Dedifferentiated amniotic fluid mesenchymal stem cell (primary cell): Measurements from ENCODE around the gene JAKMIP1.

Source experiments
- DNase-seq: peaks from one replicate; pipeline ENCODE4 v3.0.0-alpha.2; 2016; ENCODE audit errors: extremely low spot score

JAKMIP1 gene

DNA sequence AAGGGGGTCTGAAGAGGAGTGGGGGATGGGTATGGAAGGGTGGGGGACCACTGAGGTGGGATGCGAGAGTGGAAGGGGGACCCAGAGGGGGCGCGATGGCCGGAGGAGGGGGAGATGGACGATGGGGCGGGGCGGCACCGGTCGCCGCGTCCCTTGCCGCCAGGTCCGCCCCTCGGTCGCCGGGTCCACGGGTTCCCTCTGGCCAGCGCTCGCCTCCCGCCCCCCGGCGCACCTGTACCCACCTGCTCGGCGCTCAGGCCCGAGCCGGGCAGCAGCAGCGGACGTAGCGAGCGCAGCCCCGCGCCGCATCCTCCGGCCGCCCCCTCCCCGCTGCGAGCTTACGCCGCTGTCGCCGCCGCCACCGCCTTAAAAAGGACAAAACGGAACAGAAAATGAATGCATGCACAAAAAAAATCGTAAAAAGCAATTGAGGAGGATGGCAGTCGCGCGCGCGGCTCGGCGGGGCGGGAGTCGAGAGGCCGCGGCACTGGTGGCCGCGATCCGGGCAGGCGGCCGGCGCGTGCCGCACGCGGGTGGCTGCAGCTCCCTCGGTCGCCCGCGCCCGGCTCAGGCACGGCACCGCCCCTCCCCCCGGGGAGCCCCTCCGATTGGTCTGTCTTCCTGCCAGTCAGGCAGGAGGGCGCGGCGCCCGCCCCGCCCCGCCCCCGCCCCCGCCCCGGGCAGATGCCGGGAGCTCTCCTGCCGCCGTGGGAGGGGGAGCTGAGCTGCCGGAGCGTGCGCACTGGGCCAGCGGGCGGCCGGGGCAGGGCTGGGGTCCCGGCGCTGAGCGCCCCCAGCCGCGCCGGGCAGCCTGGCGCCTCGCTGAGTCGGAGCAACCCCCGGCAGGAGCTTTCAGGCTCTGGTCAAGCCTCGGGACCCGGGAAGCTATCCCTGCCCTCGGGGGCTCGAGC lies at the start of gene JAKMIP1:
Gene JAKMIP1, minus strand, starts transcription at position 539 of the 911 bp plus-strand sequence. CDS start 87,699 bp downstream, outside the sequence.
- DNase-seq = no peak

DNA sequence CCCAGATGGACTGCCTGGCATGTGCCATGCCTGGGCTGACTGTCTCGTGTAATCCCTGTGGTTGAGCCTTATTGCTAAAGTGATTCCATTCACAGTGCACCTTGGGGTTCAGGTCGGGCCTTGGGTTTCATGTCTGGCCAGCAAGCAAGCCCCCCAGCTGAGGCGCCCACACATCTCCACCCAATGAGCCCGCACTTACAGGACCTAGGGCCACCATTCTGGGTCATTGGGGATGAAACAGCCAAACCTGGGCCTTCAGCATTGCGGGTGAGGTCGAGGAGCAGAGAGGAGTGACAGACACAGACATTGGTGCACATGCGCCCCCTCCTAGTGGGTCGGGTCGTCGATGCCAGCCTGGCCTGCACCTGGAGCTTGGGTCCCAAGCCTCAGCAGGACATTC lies 48.0 kb upstream of the JAKMIP1 start:
- DNase-seq = no peak

DNA sequence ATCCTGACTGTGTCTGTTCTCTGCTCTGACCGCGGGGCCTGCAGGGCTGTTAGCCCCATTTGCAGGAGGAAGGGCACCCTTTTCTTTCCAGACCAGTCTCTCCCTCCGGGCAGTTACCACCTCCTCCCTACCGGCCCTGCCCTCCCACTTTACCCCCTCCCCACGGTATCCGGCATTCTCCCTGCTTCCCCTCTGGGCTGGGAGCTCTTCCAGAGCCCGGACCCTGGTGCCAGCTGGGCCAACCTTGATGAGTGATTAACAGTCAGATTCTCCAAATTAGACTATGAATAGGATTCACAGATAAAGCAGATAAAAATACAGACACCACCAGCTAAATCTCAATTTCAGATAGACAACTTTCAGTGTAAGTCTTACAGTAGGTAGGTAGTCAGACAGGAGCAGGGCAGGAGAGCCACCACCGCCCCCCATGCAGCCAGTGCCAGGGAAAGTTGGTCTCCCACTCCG lies 45.9 kb upstream of the JAKMIP1 start:
- DNase-seq = no peak

DNA sequence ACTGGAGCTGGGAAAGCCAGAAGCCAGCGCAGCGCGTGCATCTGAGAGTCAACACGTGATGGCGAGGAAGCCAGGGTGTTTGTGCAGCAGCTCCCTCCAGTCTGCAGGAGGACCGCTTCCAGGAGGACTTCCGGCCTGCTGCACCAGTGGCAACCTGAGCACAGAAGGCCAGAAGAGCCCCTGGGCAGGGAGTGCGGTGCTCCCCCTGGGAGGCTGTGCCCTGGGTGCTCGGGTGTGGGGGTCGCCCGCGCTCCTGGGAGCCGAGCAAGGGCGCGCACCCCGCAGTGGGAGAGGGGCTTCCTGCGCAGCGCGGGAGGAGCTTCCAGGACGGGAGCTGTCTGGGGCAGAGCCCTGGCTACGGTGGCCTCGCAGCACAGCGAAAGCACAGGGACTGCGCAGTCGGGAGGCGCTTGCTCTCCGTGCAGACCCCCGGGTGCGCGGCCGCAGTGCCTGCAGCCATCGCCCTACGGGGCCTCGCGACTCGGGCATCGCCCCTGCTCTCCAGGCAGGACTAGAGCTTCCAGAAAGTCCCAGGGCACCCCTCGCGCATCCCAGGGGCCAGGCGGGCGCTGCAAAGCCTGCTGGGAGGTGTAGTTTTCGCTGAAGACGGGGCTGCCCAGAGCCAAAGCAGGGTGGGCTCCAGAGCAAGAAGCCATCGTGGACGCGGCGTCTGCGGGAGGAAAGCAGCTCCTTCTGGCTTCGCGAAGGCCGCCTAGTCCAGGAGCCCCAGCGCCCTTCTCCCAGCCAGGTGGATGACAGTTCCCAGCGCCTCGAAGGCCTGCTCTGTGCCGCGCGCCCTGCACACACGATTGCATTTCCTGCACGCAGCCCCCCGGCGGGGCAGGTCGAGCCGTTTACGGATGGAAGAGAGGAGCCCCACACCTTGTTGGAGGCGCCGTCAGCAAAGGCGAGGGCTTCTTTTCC lies 45.2 kb upstream of the JAKMIP1 start:
- no peak for DNase-seq

DNA sequence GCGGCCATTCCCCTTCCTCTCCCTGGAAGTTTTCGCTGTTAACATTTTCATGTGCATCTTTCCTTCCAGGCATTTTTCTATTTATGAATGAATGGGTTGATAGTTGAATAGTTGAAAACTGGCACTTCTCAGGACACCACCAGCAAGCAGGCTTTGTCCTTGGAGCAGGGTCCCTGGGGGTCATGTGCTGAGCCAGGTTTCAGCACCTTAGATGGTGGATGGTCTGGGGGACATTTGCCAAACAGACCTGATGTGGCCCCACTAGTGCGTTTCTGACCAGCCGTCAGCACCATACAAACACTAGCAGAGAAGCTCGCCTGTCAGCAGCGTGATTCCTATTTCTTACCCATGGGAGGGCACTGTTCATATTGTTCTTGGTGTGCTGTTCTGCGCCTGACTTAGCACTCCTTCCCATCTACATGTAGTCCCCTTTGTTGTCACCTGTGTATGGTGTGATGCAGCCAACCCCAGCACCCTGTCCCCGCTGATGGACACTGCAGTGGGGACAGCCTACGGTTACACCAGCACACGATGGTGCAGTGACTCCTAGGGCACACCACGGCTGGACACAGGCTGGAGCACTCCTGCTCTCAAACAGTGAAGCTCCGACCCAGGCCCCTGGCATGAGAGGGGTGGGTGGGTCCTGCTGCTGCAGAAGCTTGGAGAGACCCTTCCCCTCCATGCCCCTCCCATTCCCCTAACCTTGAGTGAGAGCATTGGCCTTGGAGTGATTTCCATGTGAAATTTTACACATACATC lies 42.1 kb upstream of the JAKMIP1 start:
- DNase-seq = no peak

DNA sequence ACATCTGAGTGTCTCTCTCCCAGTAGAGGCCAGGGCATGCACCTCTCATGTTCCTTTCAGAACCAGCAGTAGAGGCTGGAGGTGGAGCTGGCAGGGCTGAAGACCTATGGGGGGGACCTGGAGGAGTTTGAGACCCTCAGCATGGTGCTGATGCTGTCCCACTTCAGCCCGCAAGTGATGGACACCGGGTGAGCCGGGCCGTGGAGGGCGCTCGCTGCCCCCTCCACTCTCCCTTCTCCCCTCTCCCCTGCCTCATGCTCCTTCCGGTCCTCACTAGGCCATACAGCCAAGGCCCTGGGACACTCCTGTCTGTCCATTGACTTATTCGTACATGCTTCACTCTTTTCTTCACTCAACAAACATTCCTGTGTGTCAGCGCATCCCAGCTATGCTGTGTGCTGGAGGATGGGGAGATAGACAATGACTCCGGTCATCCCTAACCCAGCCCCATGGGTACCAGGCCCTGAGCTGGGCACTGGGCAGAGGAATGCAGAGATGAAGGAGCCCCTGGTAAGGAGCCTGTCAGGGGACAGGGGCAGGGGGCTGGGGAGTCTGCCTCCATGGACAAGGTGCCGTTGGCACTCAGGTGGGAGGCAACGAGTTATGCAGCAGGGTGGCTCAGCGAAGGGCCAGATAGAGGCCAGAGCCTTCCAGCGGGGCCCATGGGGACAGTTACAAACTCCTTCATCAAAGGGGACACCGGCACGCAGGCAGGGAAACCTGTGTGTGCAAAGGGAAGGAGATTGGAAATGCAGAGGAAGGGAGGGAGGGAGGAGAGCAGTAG lies 40.9 kb upstream of the JAKMIP1 start:
- no peak for DNase-seq

DNA sequence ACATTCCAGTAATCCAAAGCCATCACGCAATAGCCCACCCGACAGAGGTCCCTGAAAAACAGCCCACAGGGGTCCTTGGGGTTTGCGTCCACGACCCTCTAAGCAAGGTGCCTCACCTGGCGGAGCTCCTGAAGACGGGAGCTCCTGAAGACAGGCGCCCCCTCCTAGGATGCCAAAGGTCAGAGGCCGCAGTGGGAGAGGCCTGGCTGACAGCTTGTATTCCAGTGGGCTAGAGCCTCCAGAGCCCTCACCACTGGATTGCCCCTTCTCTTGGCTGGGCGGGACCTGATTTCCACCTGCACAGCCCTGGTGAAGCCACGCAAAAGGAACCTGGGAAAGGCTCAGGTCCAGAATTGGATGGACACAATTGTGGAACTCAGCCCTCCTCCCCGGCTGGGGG lies 39.6 kb upstream of the JAKMIP1 start:
- DNase-seq = no peak

DNA sequence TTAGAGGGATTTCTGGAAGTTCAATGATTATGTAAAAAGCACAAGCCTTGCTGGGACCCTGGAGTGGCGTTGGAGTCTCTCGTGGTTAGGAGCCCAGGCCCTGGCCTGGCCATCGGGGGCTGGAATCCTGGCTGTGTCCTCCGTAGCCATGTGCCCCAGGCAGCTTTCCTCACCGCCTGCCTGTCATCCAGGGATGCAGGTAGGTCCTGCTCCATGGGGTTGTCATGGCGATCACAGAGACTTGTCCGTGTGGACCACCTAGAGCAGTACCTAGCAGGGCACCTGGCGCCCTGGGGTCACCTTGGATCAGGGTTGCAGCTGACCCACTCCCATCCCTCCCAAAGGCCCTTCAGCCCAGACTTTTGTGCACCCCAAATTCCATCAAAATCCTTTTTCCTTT lies 39.1 kb upstream of the JAKMIP1 start:
- DNase-seq = no peak

DNA sequence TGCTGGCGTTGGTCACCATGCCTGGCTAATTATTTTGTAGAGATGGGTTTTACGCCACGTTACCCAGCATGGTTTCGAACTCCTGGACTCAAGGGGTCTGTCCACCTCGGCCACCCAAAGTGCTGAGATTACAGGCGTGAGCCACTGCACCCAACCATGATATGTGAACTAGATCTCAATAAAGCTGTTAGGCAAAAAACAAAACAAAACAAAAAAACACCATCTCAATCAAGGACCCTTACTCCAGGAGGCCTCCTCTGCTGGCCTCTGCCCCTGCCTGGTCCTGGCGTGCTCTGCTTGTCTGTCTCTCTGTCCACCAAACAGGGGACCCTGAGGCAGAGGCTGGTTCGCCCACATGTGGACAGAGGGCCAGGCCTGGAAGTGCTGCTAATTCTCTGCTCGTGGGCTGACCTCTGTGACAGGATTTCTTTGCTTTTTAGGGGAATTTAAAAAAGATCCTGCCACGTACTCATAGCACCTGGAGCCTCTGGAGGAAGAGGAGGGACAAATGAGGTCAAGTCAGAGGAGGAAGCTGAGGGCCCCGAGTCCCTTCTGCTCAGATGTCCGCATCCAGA lies 36.6 kb upstream of the JAKMIP1 start:
- no peak for DNase-seq

DNA sequence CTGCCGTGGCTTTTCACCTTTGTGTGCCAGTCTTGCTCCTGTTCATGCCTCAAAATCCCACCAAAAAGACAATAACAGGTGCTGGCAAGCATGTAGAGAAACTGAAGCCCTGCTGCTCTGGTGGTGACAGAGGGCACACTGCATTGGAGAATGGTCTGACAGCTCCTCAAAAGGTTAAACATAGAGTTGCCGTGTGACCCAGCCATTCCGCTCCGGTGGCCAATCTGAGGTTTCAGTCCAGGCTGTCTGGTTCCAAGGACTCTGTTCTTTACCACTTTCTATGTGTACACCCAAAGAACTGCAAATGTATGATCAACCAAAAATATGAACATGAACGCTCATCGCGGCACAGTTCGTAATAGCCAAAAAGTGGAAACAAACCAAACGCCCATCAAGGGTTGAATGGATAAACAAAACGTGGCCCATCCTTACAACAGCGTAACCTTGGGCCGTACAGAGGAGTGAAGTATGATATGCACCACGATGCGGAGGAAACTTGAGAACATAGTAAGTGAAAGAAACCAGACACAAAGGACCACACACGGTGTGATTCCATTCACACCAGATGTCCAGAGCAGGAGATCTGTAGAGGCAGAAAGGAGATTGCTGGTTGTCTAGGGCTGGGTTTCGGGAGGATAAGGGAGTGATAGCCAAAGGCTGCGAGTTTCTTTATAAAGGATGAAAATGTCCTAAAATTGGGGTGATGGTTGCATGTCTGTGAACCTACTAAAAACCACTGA lies 35.7 kb upstream of the JAKMIP1 start:
- no peak for DNase-seq

DNA sequence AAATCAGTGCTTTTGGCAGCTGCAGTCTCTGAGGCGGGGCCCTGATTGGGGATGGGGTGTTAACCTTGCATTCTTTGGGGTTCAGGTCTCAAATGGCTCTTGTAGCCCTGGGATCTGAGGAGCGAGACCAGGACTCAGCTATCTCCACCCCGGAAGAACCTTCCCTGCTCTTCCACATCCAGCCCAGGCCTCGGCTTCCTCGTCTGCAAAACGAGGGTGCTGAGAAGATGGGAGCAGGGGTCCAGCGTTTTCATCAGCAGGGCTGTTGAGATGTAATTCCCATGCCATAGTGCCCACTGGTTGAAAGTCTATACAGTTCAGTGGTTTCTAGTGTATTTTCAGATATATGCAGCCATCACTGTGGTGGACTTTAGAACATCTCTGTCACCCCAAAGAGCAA lies 34.7 kb upstream of the JAKMIP1 start:
- DNase-seq = no peak

DNA sequence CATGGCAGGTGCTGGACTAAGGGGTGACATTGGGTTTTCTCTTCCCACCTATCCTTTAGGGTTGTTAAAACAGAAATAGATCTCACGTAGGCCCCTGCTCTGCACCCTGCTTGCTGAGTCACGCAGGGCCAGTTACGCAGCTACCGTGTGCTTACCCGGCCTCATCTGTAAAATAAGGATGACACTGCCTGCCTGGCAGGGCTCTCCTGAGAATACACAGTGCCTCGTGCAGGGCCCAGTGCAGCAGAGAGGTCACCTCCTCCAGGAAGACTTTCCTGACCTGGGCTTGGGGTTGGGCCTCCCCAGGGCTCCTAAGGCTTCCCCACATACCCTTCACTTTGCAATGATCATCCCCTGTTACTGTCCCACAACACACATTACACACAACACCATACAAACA lies 33.6 kb upstream of the JAKMIP1 start:
- no peak for DNase-seq

DNA sequence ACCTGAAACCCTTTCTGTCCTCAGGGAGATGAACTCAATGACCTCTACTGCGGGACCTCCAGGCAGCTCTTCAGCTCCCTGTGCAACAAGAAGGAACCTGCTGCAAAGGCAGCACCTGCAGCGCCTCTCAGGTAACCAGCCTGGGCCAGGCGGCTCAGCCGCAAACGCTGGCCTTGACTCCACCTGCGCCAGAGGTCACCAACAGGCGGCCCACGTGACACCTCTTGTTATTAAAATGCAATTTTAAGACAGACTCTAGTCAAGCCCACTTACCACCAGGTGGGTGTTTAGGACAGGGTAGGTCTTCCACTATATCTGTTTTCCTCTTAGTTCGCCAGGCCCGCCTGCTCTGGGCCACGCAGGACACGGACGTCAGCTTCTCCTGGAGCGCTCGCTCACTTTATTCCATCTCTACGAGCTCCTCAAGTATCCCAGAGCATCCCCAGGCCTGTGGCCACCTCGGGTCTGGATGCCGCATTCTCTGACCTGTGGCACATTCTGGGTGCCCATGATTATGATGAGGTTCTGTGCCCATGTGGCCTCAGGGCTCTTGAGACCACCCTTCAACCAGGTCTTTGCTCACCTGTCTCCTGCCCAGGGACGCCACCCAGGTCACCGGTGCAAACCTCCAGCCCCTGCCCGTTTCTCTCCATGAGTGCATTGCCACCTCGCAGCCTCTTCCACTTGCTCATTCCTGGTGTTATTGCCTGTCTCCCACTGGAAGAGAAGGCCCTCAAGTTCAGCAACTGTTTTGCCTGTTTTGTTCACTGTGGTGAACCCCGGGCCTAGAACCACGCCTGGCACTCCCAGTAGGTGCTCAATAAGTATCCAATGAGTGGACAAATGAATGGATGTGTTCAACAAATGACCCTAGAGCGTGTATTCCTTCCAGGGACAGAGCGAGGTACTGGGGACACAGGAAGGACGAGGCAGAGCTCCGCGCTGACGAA lies 32.8 kb upstream of the JAKMIP1 start:
- DNase-seq = no peak

DNA sequence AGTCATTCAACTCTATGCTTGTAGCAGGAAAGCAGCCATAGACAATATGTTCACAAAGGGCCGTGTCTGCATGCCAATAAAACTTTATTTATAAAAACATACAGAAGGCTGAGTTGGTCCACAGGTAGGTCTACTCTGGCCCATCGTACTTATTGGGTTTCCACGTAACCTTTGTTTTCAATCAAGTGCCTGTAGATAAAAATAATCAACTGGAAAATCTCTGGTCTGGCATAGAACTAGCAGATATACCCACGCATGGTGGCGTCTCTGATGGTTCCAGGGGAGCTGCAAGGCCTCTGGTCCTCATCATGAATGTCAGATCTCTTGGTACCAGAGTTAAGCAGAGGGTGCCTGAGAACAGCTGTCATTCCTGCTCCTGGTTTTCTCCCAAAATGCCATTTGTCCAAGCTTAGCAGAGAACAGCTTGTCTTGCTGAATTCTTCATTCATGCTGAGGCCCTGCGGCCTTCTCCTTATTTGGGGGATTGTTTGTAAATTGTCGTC lies 31.4 kb upstream of the JAKMIP1 start:
- no peak for DNase-seq

DNA sequence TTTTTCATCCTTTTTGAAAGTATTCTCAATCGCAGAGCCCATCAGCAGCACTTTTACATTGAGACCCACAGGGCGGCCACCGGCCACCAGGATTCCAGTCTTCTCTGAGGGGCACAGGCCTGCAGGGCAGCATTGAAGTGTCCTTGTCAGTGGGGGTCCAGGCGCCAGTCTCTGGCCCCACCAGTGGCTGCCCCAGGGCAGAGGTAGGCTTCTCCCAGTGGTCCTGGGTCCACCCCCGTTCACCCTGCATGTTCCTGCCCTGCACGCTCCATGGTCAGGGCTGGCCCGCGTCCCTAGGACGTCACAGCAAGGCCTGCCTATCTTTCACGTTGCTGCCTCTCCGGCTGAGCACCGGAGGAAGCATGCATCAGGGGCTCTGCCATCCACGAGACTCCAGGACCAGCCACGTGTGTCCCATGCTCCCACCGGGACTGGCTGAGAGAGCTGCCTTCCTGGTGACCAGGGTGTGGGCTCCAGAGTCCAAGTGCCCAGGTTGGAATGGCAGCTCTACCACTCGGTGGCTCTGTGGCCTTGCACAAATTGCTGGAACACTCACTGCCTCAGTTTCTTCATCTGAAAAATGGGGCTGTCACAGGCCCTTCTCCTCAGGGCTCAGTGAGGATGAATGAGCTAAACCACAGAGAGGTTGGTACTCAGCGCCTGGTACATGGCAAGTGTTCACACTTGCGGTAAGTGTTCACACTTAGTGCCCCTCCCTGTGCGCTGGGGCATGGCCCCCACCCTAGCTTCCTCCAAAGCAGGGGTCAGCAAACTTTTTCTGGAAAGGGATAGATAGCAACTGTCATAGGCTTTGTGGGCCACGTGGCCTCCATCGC lies 30.7 kb upstream of the JAKMIP1 start:
- DNase-seq = no peak

DNA sequence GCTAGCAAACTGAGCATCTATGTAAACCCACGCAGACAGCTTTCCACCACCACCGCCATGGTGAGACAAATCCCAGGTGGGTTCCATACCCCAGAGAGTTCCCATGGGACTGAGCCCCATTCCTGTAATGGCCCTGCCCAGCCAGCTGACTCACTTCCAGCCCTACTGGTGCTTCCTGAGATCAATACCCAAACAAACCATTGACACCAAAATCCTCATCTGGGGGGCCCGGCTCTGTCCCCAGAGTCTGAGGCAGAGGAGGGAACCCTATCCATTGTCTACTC lies 30.1 kb upstream of the JAKMIP1 start:
- DNase-seq = no peak

DNA sequence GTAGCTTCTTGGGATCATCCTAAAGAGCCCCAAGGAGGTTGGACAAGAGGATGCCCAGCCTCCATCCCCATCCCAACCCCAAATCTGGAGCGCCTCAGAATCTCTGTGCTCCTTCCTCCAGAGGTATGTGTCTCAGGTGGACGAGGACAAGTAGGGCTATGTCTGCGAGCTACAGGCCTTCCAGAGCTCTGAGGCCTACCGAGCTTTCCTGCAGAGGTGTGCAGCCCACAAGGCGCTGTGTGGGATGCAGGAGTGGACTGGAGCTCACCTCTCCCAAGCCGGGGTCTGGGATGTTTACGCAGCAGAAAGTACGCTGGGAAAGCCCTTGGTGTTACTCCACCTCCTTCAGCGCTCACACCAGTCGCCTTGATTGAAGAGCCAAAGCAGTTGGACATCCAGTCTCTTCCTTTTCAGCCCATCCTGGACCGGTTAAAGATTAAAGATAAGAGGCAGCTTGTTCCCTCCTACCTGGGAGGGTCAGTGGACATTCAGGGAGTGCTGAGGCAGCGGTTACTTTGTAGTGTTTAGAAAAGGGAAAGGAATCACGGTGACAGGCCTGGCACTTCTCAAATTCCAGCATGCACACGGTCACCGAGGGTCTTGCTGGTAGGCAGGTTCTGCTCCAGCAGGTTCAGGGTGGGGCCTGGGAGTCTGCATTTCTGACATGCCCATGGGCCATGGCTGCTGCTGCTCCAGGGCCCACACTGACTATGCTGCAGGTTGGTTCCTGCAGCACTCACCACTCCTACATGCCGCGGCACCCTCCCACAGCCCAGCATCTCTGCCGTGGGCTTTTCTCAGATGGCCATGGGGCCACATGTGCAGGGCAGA lies 29.5 kb upstream of the JAKMIP1 start:
- DNase-seq = no peak
